Endothelial cell (in vitro differentiated cells): ENCODE results near the gene CUX1. TPM values are rescaled to one million over a fixed set of nuclear protein-coding genes. Genes with fewer than 3 reads are reported as not detected.

ENCODE experiments used
- DNase-seq: peaks from one replicate; pipeline ENCODE4 v3.0.0; 2021; ENCODE audit warnings: low spot score
- H3K27ac Mint-ChIP-seq: one replicate; pipeline ENCODE4 v1.8.0; 2021; ENCODE audit warnings: mixed read lengths, inconsistent platforms; ENCODE audit not compliant: unreplicated experiment
- H3K27me3 Mint-ChIP-seq: one replicate; pipeline ENCODE4 v1.8.0; 2021; ENCODE audit warnings: mild to moderate bottlenecking, moderate library complexity, mixed read lengths, inconsistent platforms; ENCODE audit not compliant: unreplicated experiment
- H3K36me3 Mint-ChIP-seq: one replicate; pipeline ENCODE4 v1.8.0; 2021; ENCODE audit warnings: mild to moderate bottlenecking, low read depth, mixed read lengths, inconsistent platforms; ENCODE audit not compliant: unreplicated experiment
- H3K4me1 Mint-ChIP-seq: one replicate; pipeline ENCODE4 v1.8.0; 2021; ENCODE audit warnings: mild to moderate bottlenecking, mixed read lengths, inconsistent platforms; ENCODE audit not compliant: unreplicated experiment
- H3K4me3 Mint-ChIP-seq: one replicate; pipeline ENCODE4 v1.8.0; 2021; ENCODE audit warnings: mild to moderate bottlenecking, mixed read lengths, inconsistent platforms; ENCODE audit not compliant: unreplicated experiment
- H3K9me3 Mint-ChIP-seq: one replicate; pipeline ENCODE4 v1.8.0; 2021; ENCODE audit warnings: mixed read lengths, inconsistent platforms; ENCODE audit not compliant: unreplicated experiment
- total RNA-seq: library from RNA; stranded (reverse); fragmentation: NEBNext Ultra II Directional; extraction: Animal tissue kit (Norgen Biotek cat#: 25700); gene quantifications from one replicate; pipeline ENCODE4 v1.2.1, GENCODE V29; 2021; ENCODE audit not compliant: unreplicated experiment
- TF ChIP-seq, protein P1 (sequence below): fragments of 200-600 bp; sonication (generic); IDR thresholded peaks from one replicate; pipeline ENCODE4 v1.5.0; 2021; ENCODE audit warnings: antibody characterized with exemption; ENCODE audit not compliant: unreplicated experiment

Gene CUX1
- total RNA-seq, 1 donor from 2014 or later: 43.7 TPM

DNA sequence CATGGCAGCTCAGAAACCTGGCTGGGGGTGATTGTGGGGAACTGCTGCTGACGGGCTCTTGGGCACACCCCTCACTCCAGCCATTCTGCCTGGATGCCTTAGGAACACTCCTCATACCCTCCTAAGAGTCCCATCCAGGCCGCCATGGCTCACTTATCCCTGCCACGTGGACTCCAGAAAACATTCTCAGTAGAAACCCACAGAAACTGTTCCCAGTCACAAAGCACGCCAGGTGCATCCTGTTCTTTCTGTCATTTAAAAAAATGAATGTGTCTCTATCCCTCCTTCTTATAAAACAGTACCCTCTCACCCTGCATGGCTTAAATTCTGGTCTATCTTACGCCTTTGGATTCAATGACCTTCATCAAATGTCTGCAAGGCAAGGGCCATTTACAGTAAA is 177.7 kb downstream of the CUX1 start:
- Mint-ChIP-seq H3K4me1 (peaks cover 10% of the 10 kb centered on the region), H3K9me3 (no peaks in the 10 kb centered on the region), H3K27me3 (peaks cover 4% of the 10 kb centered on the region), H3K4me3 (no peak overlapping the region), H3K27ac (no peak overlapping the region), H3K36me3 (no peaks in the 10 kb centered on the region)
- TF ChIP-seq, protein P1, sequence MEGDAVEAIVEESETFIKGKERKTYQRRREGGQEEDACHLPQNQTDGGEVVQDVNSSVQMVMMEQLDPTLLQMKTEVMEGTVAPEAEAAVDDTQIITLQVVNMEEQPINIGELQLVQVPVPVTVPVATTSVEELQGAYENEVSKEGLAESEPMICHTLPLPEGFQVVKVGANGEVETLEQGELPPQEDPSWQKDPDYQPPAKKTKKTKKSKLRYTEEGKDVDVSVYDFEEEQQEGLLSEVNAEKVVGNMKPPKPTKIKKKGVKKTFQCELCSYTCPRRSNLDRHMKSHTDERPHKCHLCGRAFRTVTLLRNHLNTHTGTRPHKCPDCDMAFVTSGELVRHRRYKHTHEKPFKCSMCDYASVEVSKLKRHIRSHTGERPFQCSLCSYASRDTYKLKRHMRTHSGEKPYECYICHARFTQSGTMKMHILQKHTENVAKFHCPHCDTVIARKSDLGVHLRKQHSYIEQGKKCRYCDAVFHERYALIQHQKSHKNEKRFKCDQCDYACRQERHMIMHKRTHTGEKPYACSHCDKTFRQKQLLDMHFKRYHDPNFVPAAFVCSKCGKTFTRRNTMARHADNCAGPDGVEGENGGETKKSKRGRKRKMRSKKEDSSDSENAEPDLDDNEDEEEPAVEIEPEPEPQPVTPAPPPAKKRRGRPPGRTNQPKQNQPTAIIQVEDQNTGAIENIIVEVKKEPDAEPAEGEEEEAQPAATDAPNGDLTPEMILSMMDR: no peak
- DNase-seq: no peak

DNA sequence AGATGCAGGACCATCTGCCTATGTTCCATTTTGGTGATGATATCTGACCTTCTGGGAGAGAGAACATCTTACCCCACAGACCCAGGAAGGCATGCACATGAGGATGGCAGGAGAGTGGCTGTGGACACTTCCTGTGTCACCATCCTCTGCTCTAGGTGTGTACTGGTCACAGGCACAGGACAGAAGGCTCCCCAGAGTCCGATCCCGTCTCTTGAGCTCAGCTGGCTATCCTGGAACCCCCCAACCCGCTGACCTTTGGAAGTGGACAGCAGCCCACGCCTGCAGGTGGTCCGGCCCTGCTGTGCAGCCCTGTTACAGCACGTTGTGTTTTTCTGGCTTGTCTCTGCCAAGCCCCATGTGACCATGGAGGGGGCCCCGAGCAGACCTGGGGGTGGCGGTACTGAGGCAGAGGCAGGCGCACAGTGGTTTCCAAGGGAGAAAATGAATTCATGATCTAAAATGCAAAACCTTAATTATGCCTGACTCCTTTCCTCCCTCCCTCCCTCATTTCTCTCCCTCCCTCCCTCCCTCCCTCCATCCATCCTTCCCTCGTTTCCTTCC is 178.8 kb downstream of the CUX1 start:
- TF ChIP-seq, protein P1: no peak
- no peak for DNase-seq
- Mint-ChIP-seq H3K27ac (no peak overlapping the region), H3K4me1 (peaks cover 10% of the 10 kb centered on the region), H3K4me3 (no peak overlapping the region), H3K27me3 (peaks cover 4% of the 10 kb centered on the region), H3K9me3 (no peaks in the 10 kb centered on the region), H3K36me3 (no peaks in the 10 kb centered on the region)

DNA sequence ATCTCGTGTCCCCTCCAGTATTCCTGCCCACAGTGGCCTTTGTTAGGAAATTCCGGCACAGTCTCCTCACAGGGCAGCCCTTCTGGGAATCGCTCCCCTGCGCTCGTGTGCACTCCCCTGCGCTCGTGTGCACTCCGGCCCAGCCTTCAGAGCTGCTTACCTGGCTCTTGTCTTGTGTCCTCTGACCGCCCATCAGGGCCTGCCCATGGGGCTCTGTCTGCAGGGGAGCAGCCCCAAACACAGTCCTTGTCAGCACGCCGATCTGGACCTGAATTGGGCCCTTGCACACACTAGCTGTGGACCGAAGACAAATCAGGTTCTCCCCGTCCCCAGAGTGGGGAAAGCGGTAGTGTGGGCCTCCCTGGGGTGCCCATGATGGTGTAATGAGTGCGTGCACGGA is 179.4 kb downstream of the CUX1 start:
- H3K4me1 Mint-ChIP-seq: peaks cover 10% of the 10 kb centered on the region
- no peak for DNase-seq
- peak overlapping the region; percentile 3 for H3K27ac Mint-ChIP-seq
- no peaks in the 10 kb centered on the region for H3K36me3 Mint-ChIP-seq
- no peak overlapping the region for H3K4me3 Mint-ChIP-seq
- peaks cover 4% of the 10 kb centered on the region for H3K27me3 Mint-ChIP-seq
- no peaks in the 10 kb centered on the region for H3K9me3 Mint-ChIP-seq
- TF ChIP-seq, protein P1: no peak

DNA sequence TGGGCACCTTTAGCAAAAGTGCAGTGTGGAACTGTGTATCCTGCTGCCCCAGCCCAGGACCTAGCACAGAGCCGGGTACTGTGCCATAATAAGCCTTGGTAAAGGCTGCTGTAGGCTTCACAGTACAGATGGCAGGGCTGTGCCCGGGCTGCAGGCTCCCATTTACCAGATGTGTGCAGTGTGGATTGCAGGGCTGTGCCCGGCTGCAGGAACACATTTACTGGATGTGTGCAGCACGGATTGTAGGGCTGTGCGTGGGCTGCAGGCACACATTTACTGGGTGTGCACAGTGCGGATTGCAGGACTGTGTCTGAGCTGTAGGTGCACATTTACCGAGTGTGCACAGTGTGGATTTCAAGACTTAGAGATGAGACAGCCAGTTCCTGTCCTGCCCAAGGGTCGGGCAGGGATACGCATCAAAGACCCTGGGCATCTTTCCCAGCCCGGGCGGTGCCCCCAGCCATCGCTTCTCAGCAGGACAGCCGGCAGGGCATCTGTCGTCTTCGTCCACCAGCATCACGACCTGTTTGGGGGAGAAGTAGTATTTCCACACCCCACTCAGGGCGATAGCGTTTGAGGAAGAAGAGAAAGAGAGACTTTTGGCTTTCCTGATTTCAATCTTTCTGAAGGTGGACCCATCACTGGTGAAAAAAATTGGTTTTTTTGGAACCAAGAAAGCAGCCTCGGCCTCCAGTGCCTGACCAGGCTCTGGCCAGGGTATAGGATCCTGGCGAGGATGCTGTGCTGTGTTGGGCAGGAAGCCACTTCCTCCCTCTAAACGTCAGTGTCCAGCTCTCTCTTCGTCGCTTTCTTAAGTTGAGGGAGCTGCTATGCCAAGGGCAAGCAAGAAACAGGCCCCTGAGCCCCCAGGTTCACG is 180.8 kb downstream of the CUX1 start:
- H3K27ac Mint-ChIP-seq: no peak overlapping the region
- TF ChIP-seq, protein P1: no peak
- peaks cover 5% of the 10 kb centered on the region for H3K27me3 Mint-ChIP-seq
- no peak overlapping the region for H3K4me3 Mint-ChIP-seq
- no peaks in the 10 kb centered on the region for H3K9me3 Mint-ChIP-seq
- DNase-seq: no peak
- no peaks in the 10 kb centered on the region for H3K36me3 Mint-ChIP-seq
- peaks cover 13% of the 10 kb centered on the region for H3K4me1 Mint-ChIP-seq

DNA sequence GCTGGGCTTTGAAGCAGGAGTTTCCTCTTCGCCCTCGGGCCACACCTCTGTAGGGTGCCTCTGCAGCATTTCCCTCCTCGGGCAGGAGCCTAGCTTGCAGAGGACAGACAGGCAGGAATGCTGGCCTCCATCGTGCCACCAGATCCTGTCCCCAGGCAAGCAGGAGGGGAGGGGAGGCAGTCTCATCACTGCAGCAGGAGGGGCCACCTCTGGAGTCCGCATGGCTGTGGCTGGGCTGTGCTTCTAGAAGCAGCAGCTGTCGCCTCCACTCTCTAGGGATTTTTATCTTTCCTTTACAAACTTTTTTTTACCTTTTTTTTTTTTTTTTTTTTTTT is 181.4 kb downstream of the CUX1 start:
- peaks cover 5% of the 10 kb centered on the region for H3K27me3 Mint-ChIP-seq
- TF ChIP-seq, protein P1: no peak
- H3K36me3 Mint-ChIP-seq: no peaks in the 10 kb centered on the region
- peaks cover 18% of the 10 kb centered on the region for H3K4me1 Mint-ChIP-seq
- DNase-seq: peak; percentile 9
- no peak overlapping the region for H3K4me3 Mint-ChIP-seq
- no peak overlapping the region for H3K27ac Mint-ChIP-seq
- no peaks in the 10 kb centered on the region for H3K9me3 Mint-ChIP-seq
